Head of caudate nucleus (tissue), 42 donors: ENCODE data around the gene WWC1.
"Not testable (repeated sequence)": the region's sequence is repeated elsewhere in the genome, so short reads cannot be mapped to it uniquely, and the experiment has no call there.

Experiments used
- DNase-seq, 42 donors: peaks; one replicate each; pipeline versions ENCODE4 v3.0.0 to v3.0.0-alpha.2; 2020 to 2021; ENCODE audit warnings: mixed read lengths in 7 of 42
- intact Hi-C: fragments of 100-400 bp; cut with DNase I; formaldehyde crosslinking; loops from one replicate; pipeline ENCODE4 v1.15.0; 2022

The WWC1 gene

GRCh38 chr5:168420461-168420860 is 129.0 kb downstream of the WWC1 start:
- DNase-seq, result no peak
- intact Hi-C loops, result no loop called here

DNA sequence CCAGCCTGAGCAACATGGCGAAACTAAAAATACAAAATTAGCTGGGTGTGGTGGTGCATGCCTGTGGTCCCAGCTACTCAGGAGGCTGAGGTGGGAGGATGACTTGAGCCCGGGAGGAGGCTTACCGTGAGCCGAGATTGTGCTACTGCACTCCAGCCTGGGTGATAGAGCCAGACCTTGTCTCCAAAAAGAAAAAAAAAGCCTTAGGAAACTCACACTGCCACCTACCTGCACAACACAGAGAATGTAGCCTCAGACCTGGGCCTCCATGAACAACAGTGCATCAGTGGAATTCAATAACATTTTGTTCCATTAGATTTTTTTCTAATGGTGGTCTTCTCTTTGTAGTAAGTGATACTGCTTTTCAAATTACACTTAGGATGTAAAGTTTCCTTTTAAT is 131.0 kb downstream of the WWC1 start:
- no peak for DNase-seq
- intact Hi-C loops, result no loop called here

DNA sequence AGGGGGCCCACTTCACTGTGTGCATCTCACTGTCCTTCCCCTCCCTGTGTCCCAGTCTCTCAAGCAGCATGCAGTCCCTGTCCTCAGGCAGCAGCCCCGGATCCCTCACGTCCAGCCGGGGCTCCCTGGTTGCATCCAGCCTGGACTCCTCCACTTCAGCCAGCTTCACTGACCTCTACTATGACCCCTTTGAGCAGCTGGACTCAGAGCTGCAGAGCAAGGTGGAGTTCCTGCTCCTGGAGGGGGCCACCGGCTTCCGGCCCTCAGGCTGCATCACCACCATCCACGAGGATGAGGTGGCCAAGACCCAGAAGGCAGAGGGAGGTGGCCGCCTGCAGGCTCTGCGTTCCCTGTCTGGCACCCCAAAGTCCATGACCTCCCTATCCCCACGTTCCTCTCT is 132.0 kb downstream of the WWC1 start:
- intact Hi-C loops, result no loop called here
- no peak for DNase-seq

GRCh38 chr5:168423971-168424370 is 132.5 kb downstream of the WWC1 start:
- intact Hi-C loops, result no loop called here
- no peak for DNase-seq

DNA sequence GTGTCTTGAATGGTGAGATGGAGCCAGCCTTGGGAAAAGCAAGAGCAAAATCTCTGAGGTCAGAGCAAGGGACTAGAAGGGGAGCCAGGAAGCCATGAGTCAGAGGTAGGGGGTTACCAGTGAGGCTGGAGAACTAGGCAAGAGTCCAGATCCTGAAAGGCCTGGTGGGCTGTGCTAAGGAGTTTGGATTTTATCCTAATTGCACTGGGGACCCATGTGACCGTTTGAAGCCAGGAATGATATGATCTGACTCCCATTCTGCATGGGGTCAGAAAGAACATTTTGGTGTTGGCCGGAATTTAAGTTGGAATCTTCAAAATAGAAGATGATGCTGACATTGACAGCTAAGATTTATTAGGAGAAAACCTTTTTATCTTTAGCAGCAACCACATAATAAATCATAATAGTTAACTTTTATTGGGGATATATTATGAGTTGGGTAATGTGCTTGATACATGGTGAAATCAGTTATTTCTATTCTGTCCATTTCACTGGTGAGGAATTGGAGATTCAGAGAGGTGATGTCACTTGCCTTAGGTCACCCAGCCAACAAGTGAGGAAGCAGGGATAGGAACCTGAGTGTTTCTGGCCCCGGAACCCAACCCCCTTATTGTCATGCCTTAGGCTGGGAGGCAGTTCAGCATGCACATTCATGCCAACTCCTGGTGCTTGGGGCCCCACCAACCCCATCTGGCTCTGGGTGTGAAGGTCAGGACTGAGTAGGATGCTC is 133.3 kb downstream of the WWC1 start:
- intact Hi-C loops, result no loop called here
- DNase-seq, result peak in 1 of 42 donors; percentile 15

DNA sequence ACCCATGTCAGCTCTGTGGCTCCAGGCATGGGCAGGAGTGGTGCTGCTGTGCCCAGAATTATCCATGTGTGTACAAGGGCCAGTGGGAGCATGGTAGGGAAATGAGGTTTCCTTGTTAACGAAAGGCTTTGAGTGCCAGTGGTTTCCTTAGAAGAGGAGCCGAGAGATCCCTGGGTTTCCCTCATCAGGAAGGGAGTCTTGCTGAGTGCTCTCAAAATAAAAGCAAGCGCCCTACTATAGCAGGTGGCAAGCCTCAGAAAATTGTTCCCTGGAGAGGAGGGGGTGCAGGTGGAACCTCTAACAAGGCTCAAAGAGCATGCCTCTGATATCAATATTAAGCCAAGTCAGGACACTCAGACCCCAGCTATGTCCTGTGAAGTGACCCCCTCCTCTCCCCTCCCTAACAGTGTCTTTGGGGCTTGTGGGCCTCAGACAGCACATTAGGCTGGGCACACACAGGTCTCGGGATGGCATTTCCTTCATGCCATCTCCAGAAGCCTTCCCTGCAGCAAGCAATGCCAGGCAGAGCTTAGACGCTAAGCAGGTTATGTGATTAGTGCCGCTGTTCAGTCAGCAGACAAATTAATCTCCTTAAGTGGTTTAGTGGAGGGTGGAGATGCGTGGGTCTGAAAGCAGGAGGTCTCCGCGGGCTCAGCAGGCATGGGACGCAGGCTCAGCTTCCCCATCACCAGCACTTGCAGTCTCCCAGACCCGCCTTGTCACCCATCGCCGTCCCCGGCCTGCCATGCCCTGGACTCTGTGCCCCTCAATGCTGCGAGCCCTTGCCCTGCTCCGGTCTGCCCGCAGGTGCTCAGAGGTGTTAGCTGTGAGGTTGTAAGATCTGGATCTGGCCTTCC is 134.8 kb downstream of the WWC1 start:
- intact Hi-C loops, result no loop called here
- DNase-seq, result peak in 27 of 42 donors; percentile 12 to 74 (median 39)

DNA sequence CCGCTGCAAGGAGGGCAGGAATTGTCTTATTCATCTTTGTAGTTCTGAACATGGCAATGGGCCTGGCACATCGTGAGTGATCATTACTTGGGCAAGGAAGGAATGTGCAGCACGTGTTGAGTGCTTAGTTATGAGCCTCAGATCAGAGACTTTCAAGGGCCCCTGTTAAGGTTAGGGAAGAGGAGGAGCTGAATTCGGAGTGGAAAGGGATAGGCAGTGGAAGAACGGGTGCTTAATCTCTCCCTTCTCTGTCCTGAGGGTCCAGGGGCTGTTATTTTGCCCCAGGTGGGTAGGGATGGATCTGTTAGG is 135.4 kb downstream of the WWC1 start:
- no peak for DNase-seq
- intact Hi-C loops, result no loop called here

DNA sequence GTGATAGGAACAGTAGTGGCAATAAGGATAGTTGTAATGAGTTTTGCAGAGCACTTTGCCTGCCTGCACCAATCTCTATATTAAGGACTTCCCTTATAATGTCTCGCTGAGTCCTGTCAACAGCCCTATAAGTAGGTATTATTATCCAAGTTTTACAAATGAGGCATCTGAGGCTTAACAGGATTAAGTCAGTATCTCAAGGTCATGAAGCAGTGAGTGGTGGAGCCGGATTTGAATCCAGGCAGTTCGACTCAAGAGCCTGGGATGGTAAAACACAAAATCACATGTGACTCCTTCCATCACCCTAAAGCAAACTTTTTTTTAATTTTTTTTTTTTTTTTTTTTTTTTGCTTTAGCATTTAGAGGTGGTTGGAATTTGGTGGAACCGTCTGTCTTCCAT is 135.8 kb downstream of the WWC1 start:
- no peak for DNase-seq
- intact Hi-C loops, result no loop called here

DNA sequence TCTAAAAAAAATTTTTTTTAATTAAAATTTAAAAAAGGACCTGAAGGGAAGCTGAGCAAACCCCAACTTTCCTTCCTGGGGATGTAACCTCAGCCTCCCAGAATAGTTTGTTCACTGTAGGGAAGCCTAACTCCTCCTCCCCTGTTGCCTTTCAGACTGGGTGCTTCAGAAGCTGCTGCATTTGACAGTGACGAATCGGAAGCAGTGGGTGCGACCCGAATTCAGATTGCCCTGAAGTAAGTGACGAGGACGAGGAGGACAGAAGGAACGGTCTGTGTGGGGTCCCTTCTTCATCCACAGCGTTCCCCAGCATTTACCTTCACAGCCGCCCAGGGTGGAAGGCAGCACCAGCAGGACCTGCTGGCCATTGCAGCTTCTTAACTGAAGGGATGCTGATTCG is 137.1 kb downstream of the WWC1 start:
- intact Hi-C loops, result no loop called here
- peak in 35 of 42 donors; percentile 25 to 88 (median 56) for DNase-seq

DNA sequence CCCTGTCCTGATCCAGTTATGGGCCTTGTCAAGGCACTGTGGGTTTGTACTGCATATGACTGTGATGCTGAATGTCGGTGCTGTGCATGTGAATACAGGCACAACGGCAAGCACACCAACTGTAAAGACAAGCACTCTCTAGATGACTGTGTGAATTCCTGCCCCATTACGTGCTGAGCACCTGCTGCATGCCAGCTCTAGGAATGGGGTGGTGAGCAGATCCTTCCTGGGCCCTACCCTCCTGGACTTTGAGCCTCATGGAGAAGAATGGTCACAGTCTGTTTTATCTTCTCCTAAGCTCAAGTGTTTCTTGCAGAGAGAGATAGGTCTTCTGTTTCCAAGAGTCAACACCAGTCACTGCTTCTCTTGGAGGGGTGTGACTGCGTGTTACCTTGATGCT is 138.9 kb downstream of the WWC1 start:
- intact Hi-C loops, result no loop called here
- no peak for DNase-seq

- DNase-seq, result no peak
- intact Hi-C loops, result no loop called here
Observed at GRCh38 chr5:168432903-168433302, 141.5 kb downstream of the WWC1 start.

GRCh38 chr5:168434001-168434400 is 142.6 kb downstream of the WWC1 start:
- DNase-seq, result peak in 26 of 42 donors; percentile 18 to 71 (median 45)
- intact Hi-C loops, result no loop called here

DNA sequence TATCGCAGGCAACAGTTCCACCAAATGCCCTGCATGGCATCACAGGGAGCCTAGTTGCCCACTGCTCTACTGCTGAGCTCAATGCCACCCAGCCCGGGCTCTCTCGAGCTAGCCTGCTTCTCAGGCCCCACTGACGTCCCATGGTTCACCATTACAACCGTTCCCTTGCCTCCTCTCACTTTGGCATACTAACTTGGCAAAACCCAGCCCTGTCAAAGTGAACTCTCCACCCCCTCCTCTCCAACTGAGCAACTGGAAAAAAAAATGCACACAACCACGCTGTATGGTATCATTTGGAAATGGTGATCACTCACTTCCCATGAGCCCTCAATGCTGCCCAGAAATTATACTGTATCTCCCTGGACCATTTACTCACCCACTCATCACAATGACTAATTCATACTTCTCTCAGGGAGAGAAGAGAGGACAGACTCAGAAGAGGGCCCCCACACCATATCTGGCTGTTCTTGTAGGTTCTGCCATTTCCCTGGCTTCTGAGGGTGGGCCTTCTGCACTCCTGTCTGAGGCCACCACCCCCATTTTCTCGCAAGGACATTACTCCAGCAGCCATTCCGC is 143.4 kb downstream of the WWC1 start:
- DNase-seq, result peak in 6 of 42 donors; percentile 27 to 61 (median 47)

GRCh38 chr5:168435340-168435739 is 143.9 kb downstream of the WWC1 start:
- intact Hi-C loops, DNase-seq: not testable (repeated sequence)

More for the DNA sequence above, 143.4 kb downstream of the WWC1 start:
- intact Hi-C loops, result no loop called here

DNA sequence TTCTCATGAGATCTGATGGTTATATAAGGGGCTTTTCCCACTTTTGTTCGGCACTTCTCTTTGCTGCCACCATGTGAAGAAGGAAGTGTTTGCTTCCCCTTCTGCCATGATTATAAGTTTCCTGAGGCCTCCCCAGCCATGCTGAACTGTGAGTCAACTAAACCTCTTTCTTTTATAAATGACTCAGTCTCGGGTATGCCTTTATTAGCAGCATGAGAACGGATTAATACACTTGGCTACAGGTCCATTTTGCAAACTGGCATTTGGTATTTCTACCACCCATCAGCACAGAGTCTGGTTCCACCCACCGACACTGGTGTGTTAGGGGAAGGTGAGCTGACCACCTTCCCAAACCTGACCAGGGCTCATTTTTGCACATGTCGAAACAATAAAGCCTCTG is 146.9 kb downstream of the WWC1 start:
- intact Hi-C loops, result no loop called here
- peak in 5 of 42 donors; percentile 27 to 61 (median 34) for DNase-seq

- intact Hi-C loops, result no loop called here
Observed at GRCh38 chr5:168443533-168443932, 152.1 kb downstream of the WWC1 start.

DNA sequence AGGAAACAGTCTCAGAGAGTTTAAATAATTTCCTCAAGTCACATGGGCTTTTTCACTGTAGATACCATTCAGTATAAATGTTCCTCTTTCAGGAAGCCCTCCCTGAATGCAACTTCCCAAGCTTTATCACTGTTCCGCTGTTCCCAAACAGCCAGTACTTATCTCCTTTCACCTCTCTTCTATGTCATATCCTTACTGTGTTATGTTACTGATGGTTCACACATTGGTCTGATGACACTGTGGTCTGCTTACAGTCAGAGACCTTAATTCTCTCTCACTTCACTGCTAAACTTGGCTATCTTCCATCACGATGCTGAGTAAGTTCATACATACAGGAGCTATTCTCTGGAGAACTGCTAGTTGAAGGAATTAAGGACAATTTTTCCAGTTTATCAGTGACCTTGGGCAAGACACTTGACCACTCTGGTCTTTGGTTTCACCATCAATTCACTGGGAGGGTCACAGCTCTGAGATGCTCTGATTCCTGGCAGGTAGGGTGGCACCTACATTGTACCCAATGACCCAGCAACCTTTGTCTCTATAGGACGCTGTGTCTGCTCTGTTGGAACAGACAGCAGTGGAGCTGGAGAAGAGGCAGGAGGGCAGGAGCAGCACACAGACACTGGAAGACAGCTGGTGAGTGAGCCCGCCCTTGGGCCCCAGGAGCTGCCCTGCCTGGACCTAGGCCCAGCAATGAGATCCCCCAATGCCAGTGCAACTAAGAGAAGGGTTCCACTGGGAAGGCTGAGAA is 152.7 kb downstream of the WWC1 start:
- intact Hi-C loops, result no loop called here

More at GRCh38 chr5:168443533-168443932, 152.1 kb downstream of the WWC1 start:
- DNase-seq, result no peak

GRCh38 chr5:168446983-168447619 is 155.7 kb downstream of the WWC1 start:
- intact Hi-C loops, result no loop called here
- no peak for DNase-seq

More for the DNA sequence above, 152.7 kb downstream of the WWC1 start:
- DNase-seq, result no peak

GRCh38 chr5:168447808-168448207 is 156.4 kb downstream of the WWC1 start:
- intact Hi-C loops, result no loop called here
- DNase-seq, result peak in 1 of 42 donors; percentile 22
